HG03066 (cell line): ENCODE measurements around the gene ECHS1.
A peak's percentile ranks its signal among the peaks of the same experiment; 100 is the strongest.

Source experiments
- ATAC-seq: cut with Tn5 transposase; IDR thresholded peaks from one replicate; pipeline ENCODE4 v1.9.1; 2021; ENCODE audit warnings: low read depth; ENCODE audit not compliant: unreplicated experiment

ECHS1 gene

GRCh38 chr10:133361227-133361626, 11.9 kb downstream of the ECHS1 start:
- no peak for ATAC-seq

DNA sequence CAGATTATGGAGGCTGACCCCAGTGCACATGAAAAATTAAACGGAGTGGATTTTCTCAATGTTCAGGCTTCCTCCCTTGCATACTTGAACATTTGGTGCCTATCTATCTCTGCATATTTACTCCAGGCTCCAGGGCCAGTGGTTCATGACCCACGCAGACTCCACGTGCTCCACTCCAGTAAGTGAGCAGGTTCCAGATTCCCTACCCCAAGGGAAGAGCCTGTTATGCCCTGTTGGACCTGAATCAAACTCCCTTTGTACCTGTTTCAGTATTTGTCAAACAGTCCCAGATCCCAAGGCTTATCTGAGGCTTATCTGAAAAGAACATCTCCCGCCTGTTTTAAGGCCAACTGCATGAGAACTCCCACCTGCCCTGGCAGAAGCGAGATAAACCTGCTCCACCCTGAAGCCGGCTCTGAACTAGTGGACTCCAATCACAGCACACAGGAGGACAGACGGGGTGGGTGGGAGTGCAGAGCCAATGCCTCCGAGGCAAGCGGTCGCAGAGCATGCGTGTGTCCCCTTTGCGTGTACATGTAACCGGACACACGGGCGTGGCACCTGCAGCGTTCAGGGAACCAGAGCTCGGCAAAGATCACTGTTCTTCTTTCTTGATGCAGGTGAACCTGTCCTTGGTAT, 13.1 kb downstream of the ECHS1 start:
- ATAC-seq, result no peak

- no peak for ATAC-seq
These were observed 13.6 kb downstream of the ECHS1 start for GRCh38 chr10:133359554-133359971.

DNA sequence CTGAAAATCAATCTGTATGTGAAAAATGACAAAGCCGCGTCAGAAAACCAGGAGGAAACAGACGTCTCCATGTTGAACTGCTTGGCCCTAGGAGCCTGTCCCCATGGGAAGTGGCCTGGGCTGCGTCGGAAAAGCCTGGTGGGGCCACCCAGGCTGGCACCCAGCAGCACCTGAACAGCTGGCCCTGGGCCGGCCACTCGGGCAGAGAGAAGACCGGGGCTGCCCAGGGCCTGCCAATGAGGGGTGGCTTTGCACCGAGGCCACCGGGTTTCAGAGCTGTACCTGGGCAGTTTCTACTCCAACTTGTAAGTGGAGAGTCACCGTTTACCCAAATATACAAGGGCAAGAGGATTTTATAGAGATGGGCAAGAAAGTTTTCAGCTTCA, 14.2 kb downstream of the ECHS1 start:
- no peak for ATAC-seq

GRCh38 chr10:133358162-133358924, 14.8 kb downstream of the ECHS1 start:
- no peak for ATAC-seq

- ATAC-seq, result peak; percentile 70
These were observed 15.6 kb downstream of the ECHS1 start, which contains the start of gene FUOM for GRCh38 chr10:133357285-133358161. Gene FUOM (minus strand): TSS chr10:133358019. CDS start chr10:133358007, 12 bp downstream.

DNA sequence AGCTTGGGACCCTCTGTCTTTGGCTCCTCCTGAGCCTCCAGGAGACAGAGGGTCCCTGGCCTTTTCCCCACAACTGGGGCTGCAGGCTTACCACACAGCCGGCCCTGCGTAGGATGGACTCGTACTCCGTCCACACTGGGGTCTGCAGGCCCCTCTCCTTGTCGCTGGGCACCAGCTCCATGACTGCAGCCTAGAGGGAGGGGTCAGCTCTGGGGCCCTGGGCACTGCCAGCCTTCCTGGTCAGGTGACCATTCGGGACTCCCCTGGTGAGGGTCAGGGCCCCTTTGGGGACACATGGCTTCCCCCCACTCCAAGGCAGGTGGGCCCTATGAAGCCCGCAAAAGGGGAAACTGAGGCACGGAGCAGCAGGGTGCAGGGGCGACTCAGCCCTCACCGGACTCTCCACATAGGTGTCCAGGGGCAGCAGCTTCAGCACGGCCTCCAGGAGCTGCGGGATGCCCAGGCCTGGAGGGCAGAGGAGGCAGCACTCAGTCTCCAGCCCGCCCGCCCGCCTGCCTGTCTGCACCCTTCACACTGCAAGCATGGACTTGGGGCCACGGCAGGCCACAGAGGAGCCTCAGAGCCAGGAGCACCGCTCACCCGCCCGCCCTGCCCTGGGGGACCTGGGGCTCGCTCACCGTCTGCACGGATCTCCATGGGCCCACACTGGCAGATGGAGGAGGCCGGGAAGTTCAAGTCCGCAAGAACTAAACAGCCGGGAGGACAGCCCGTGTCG, 16.4 kb downstream of the ECHS1 start:
- ATAC-seq, result no peak

DNA sequence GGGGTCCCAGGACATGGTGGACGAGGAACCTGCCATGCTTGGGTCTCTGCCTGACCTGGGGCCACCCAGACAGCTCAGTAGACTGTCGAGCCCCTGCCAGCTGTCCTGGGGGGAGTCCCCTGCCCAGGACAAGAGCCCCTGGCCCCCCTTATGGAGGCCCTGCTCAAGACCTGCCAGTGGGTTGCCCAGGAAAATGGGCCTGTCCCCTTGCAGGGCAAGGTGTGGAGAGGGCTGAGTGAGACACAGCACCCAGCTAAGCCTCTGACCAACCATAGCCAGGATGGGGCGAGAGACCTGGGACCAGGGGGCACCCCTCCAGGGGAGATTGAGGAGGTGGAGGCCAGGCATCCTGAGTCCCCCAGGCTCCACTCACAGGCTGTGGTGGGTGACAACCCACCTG, 17.2 kb downstream of the ECHS1 start:
- no peak for ATAC-seq

DNA sequence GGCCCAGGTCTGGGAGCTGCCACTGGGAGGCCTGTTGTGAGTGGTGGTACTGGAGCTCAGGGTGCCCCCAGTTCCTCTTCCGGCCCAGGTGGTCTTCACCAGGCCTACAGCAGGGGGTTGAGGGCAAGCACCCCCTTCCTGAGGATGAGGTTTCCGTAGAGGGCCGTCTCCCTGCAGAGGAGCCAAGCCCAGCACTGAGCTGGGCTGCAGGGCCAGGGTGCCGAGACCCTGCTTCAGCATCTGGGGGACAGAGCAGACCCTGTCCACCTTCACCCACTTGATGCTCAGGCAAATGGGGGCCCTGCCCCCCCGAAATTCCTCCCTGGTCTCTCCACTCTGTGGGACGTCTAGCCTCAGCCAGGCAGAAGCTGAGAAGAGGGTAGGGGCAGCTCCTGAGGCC, 17.9 kb downstream of the ECHS1 start:
- ATAC-seq, result no peak

- no peak for ATAC-seq
These were observed 18.4 kb downstream of the ECHS1 start for GRCh38 chr10:133354672-133355240.

DNA sequence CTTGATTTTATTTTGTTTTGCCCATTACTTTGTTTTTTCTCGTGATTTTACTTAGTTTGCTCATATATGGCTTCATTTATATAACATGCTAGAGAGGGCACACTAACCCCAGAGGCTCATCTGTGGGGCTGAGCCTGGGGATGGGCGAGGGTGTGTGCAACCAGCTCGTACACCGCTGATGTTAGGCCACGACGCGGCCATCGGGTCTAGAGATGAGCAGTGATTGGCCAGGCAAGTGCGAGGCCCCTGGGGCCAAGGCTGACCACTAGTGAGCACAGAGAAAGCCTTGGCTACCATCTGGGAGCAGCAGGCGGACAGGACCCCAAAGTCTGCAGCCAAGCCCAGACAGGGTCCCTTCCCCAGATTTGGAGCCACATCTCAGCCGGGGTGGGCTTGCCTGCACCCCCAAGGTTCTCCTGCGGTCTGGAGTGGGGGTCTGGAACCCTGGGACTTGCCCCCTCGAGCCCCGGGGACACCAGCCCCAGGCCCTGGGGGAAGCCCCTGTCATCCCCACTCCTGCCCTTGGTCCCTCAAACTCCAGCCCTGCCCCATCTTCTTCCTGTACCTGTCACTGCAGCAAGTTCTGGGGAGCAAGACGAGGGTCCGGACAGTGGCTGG, 19.1 kb downstream of the ECHS1 start:
- ATAC-seq, result no peak

DNA sequence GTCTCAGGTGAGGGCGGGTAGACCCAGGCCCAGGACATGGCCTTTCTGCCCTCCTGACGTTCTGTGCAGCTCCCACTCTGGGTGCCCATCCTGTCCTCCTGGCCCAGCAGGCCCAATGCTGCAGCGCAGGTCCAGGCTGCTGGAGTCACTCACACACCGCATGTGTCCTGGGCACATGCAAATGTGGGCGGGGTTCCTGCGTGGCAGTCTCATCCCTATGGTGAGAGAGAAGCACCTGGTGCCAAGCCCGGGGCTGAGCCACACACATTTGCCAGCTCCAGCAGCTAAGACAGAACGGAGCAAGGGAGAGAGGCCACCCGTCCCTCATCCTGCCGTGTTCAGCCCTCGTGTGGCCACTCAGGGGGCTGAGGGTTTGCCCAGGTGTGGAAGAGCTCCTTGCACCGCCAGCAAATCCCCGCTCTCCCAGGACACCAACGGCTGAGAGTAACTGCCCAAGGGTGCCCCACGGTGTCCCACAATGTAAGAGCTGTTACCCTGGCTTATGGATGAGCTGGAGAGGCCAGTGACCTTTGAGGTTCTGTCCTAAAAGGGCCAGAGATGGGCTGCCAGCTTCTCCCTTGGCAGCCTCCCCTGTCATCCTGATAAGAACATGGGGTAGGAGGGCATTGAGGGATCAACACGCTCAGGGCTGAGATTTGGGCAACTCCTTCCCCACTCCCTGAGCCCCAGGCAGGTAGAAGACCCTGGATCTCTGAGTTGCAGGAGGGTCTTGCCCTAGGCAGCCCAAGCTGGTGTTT, 19.8 kb downstream of the ECHS1 start:
- ATAC-seq, result no peak

DNA sequence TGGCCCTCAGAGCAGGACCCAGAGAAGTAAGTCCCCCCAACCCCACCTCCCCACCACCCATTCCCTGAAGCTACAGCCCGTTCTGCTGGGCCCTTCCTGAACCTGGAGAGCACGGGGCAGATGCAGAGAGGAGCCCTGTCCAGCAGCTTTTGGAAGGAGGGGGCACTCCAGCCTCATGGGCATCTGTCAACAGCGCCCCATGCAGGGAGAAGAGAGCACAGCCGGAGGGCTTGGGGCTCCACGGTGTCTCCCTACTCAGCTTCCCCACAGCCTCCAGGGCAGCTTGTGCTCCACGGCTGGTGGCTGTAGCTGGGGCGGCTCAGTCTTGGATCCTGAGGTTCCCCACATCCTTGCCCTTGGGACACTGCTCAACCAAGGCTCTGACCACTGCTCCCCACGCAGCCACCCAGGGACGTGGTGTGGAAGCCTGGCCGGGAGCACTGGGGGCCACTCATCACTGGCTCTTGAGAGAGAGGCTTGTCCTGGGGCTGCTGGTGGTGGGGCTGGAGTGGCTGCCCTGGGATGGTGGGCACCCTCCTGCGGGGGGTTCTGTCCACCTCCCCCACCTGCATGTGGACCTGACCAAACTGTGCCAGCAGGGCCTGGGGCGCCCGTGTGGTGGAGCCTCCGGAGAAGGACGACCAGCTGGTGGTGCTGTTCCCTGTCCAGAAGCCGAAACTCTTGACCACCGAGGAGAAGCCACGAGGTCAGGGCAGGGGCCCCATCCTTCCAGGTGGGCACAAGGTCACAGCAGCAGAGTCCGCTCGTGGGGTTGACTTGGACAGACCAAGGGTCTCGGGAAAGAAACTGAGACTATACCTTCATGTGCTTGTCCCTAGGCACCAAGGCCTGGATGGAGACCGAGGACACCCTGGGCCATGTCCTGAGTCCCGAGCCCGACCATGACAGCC, 21.5 kb downstream of the ECHS1 start:
- ATAC-seq, result no peak

DNA sequence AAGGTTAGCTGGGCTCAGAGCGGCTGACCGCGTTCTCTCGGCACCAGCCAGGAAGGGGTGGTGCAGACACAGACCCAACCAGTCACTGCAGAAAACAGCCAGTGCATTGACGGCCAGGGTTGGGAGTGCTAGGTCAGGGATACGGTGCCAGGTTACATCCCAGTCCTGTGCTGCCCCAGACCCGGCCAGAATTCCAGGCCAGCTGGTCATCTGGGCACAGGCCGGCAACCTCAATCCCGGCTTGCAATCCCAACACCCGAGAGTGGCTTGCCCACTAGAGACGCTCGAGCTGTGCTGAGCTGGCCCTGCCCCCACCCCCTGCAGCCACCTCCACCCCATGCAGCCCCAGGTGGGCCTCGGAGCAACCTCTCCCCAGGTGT, 22.2 kb downstream of the ECHS1 start:
- no peak for ATAC-seq

DNA sequence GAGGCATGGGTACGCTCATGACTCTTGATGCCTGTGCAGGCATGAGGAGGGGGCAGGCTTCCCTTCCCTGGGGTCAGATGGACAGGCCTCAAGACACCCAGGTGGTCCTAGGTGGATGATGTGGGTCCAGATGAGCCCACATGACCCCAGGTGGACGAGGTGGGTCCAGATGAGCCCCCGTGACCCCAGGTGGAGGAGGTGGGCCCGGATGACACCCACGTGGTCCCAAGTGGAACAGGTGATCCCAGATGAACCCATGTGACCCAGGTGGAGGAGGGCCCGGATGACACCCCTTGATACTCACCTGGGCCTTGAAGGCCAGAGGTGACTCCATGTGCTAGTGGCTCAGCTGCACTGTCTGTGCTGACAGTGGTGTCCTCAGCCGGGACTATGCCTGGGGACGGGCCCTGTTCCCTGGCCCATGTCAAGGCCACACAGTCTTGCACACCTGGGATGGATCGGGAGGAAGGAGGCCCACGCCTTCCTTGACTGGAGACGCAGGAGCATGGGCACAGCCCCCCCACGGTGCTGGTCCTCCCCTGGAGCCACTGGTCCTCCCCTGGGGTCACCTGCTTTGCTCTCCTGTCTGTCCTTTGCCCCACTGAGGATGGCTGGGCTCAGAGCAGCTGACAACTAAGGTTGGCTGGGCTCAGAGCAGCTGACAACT, 22.7 kb downstream of the ECHS1 start:
- ATAC-seq, result no peak

DNA sequence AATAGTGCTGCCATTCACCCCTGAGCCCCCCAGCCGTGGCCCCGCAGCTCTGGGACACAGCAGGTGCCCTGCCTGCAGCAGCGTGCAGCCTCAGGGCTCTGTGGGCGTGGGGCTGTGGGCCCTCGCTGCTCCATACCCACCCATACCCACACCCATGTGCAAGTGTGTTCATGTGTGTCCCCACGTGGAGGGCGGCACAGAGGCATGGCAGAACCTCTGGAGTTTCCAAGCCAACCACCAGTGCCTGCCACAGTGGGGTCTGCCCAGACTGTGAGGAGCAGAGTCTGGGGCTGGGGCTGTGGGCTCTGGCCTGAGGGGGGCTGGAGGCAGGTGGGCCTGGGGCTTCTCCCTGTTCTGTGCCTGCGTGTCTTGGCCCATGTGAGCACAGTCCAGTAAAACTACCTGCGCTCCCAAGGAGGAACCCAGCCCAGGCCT, 23.6 kb downstream of the ECHS1 start:
- ATAC-seq, result no peak

- no peak for ATAC-seq
These were observed 24.0 kb downstream of the ECHS1 start for GRCh38 chr10:133349160-133349568.
